ENCODE data around the gene SCGN. TPM values are rescaled to one million over a fixed set of nuclear protein-coding genes. Genes with fewer than 3 reads are reported as not detected.

Gene SCGN
- total RNA-seq, 6 donors from 2014 or later: 0.24 TPM; not detected in 5

- Histone ChIP-seq H3K9me3 (no peaks in the 10 kb centered on the region), H3K27ac (no peak overlapping the region), H3K36me3 (no peaks in the 10 kb centered on the region), H3K4me1 (no peaks in the 10 kb centered on the region), H3K27me3 (no peaks in the 10 kb centered on the region), H3K4me3 (no peak overlapping the region)
- TF ChIP-seq POLR2A (IDR thresholded peaks at IDR 0.05): no peak
- TF ChIP-seq CTCF (IDR thresholded peaks at IDR 0.05): no peak
- no peak for TF ChIP-seq POLR2AphosphoS5 (IDR thresholded peaks at IDR 0.05)
- no peak for TF ChIP-seq EP300 (IDR thresholded peaks at IDR 0.05)
- 28 to 81% methylated on average over 2 of the region's 2 CpGs for WGBS, 2 donors
- DNase-seq: no peak
- ATAC-seq (ENCODE audit: low FRiP score in 2 of 2): no peak
Observed at GRCh38 chr6:25749837-25750236, 97.8 kb downstream of the SCGN start.

GRCh38 chr6:25750906-25751305 is 98.9 kb downstream of the SCGN start:
- Histone ChIP-seq H3K27me3 (no peaks in the 10 kb centered on the region), H3K9me3 (no peaks in the 10 kb centered on the region), H3K27ac (no peak overlapping the region), H3K4me3 (no peak overlapping the region), H3K4me1 (no peaks in the 10 kb centered on the region), H3K36me3 (no peaks in the 10 kb centered on the region)
- ATAC-seq (ENCODE audit: low FRiP score in 2 of 2) (no peak), DNase-seq (no peak)
- WGBS, 2 donors: 57 to 63% methylated on average over 3 of the region's 3 CpGs
- TF ChIP-seq CTCF (IDR thresholded peaks at IDR 0.05): no peak
- TF ChIP-seq EP300 (IDR thresholded peaks at IDR 0.05): no peak
- TF ChIP-seq POLR2AphosphoS5 (IDR thresholded peaks at IDR 0.05): no peak
- TF ChIP-seq POLR2A (IDR thresholded peaks at IDR 0.05): no peak

Other genes starting within 250 kb of the SCGN start
- not detected for gene SLC17A4, start 102.5 kb downstream of the SCGN start, total RNA-seq
- gene SLC17A1, start 179.8 kb downstream of the SCGN start, total RNA-seq: not detected
- gene SLC17A3, start 222.0 kb downstream of the SCGN start, total RNA-seq: under 1 TPM in 1 of 6 donors, not detected in 5; 0.40 TPM

Measured in upper lobe of left lung (tissue), 6 donors.